MCF 10A (cell line): Measurements from ENCODE around the gene OR4D6. TPM values are rescaled to one million over a fixed set of nuclear protein-coding genes. Genes with fewer than 3 reads are reported as not detected.
A peak's percentile ranks its signal among the peaks of the same experiment; 100 is the strongest.

ENCODE experiments used
- BruUV-seq: library from RNA; stranded (reverse); fragments of 400-500 nt; replicated peaks from 2 replicates; lab custom pipeline; 2021; lab: Mats Ljungman, UMichigan
- CTCF ChIA-PET: fragments of 300-600 bp; sonication (Branson Sonifier 250); formaldehyde crosslinking; extraction: SDS; loops from one replicate; lab custom pipeline; 2021; ENCODE audit warnings: antibody characterized with exemption, inconsistent platforms; lab: Yijun Ruan, JAX
- POLR2A ChIA-PET: fragments of 300-600, 350-650 bp; sonication (Branson Sonifier 250); formaldehyde crosslinking; extraction: SDS; loops from one replicate; lab custom pipeline; 2020; ENCODE audit warnings: antibody characterized with exemption, inconsistent platforms; lab: Yijun Ruan, JAX
- DNase-seq: peaks from one replicate; pipeline ENCODE4 v3.0.0-alpha.2; 2018; ENCODE audit not compliant: unreplicated experiment
- H3K27ac Mint-ChIP-seq: one replicate; pipeline ENCODE4 v1.8.0; 2022; ENCODE audit warnings: mild to moderate bottlenecking, low read depth, mixed read lengths; ENCODE audit not compliant: unreplicated experiment
- H3K27me3 Mint-ChIP-seq: one replicate; pipeline ENCODE4 v1.8.0; 2022; ENCODE audit warnings: mixed read lengths; ENCODE audit not compliant: insufficient read depth, unreplicated experiment
- H3K36me3 Mint-ChIP-seq: one replicate; pipeline ENCODE4 v1.8.0; 2022; ENCODE audit warnings: mild to moderate bottlenecking, moderate library complexity, mixed read lengths; ENCODE audit not compliant: insufficient read depth, unreplicated experiment
- H3K4me1 Mint-ChIP-seq: one replicate; pipeline ENCODE4 v1.8.0; 2022; ENCODE audit warnings: mixed read lengths; ENCODE audit not compliant: insufficient read depth, unreplicated experiment
- H3K4me3 Mint-ChIP-seq: one replicate; pipeline ENCODE4 v1.8.0; 2022; ENCODE audit warnings: mild to moderate bottlenecking, moderate library complexity, mixed read lengths; ENCODE audit not compliant: unreplicated experiment
- H3K9me3 Mint-ChIP-seq: one replicate; pipeline ENCODE4 v1.8.0; 2022; ENCODE audit warnings: mixed read lengths; ENCODE audit not compliant: unreplicated experiment
- intact Hi-C: fragments of 100-400 bp; cut with micrococcal nuclease; formaldehyde crosslinking; loops from 2 replicates; pipeline ENCODE4 v1.14.1; 2022
- total RNA-seq: library from RNA; stranded (reverse); gene quantifications from 2 replicates; pipeline ENCODE4 v1.2.3, GENCODE V29; 2022
- TF ChIP-seq, protein P1 (sequence below): fragments of 200-600 bp; IDR thresholded peaks from one replicate; pipeline ENCODE4 v1.8.0; 2022; ENCODE audit warnings: antibody characterized with exemption, mild to moderate bottlenecking; ENCODE audit not compliant: unreplicated experiment

OR4D6 gene
- total RNA-seq, 1 experiment from 2014 or later, result not detected

DNA sequence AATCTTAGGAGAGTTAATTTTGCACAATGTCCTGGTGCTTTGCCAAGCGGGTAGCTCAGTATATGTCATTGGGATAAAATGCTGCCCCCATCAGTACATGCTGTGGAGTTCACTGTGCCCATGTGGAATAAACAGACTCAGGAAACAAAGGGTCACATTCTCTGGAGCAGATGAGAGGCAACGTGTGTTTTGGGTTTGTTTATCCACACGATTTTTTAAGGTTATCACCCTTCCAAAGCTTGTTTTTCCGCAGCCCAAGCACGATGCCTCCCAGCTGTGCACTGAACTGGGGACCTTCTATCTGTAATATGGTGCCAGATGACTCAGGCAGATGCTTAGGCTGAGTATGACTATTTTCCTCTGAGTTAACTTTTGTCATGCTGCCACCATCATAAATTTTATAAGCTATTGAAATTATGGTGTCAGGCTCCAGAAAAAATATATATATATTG, 6.5 kb downstream of the OR4D6 start:
- Mint-ChIP-seq H3K36me3 (no peaks in the 10 kb centered on the region), H3K27ac (no peak overlapping the region), H3K9me3 (no peaks in the 10 kb centered on the region), H3K27me3 (no peaks in the 10 kb centered on the region), H3K4me3 (no peak overlapping the region), H3K4me1 (no peaks in the 10 kb centered on the region)
- ChIA-PET CTCF (interaction anchor here (0.5 kb wide), 1 partner anchor 634 kb away, joined by 3 read pairs; no protein-coding TSS in a partner anchor), POLR2A (no interaction called here)
- no TSS peak for BruUV-seq
- peak; percentile 17 for DNase-seq
- intact Hi-C loops, result no loop called here
- TF ChIP-seq, protein P1, sequence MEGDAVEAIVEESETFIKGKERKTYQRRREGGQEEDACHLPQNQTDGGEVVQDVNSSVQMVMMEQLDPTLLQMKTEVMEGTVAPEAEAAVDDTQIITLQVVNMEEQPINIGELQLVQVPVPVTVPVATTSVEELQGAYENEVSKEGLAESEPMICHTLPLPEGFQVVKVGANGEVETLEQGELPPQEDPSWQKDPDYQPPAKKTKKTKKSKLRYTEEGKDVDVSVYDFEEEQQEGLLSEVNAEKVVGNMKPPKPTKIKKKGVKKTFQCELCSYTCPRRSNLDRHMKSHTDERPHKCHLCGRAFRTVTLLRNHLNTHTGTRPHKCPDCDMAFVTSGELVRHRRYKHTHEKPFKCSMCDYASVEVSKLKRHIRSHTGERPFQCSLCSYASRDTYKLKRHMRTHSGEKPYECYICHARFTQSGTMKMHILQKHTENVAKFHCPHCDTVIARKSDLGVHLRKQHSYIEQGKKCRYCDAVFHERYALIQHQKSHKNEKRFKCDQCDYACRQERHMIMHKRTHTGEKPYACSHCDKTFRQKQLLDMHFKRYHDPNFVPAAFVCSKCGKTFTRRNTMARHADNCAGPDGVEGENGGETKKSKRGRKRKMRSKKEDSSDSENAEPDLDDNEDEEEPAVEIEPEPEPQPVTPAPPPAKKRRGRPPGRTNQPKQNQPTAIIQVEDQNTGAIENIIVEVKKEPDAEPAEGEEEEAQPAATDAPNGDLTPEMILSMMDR, result no peak

DNA sequence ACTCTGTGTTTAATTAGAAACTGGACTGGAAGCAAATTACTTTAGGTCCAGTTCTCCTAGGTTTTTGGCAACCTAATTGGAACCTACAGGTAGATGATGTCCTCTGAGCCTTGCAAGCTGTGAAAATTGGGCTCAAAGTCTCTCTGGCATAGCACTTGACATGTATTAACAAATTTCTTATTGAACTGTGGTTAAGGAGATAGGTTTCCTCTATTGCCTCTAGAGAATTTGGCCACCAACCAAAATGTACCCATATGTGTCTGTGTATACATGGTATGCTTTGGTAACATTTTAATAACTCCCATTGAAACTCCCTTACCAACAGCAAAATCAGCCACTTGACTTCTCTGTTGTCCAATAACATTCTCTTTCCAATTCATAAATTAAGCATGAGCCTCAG, 16.3 kb downstream of the OR4D6 start, which contains the start of gene OR4D10:
Gene OR4D10 (plus strand): TSS at position 301 of the 400 bp plus-strand sequence. CDS start 4,115 bp downstream, outside the sequence.
- BruUV-seq, result no TSS peak
- no peaks in the 10 kb centered on the region for H3K36me3 Mint-ChIP-seq

DNA sequence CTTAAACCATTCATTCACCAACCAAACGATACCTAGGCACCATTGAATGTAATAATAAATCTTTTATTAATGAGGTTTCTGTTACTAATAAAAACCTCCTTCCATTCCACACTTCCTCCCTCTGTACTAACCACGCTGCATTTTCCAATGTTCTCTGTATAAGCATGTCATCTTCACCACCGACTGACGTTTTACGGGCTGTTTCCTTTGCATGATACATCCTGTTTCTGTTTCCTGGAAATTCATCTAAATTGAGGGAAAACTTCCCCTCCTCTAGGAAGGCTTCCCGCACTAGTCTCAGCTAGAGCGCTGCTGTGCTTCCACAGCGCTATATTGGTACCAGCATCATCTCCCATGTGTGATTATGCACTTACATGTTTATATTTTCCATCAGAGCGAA, 18.4 kb downstream of the OR4D6 start:
- Mint-ChIP-seq H3K27me3 (peaks cover 41% of the 10 kb centered on the region), H3K36me3 (no peaks in the 10 kb centered on the region), H3K4me3 (no peak overlapping the region), H3K9me3 (no peaks in the 10 kb centered on the region), H3K4me1 (no peaks in the 10 kb centered on the region), H3K27ac (no peak overlapping the region)
- DNase-seq, result no peak
- BruUV-seq, result no TSS peak
- CTCF ChIA-PET, result no interaction called here
- TF ChIP-seq, protein P1, result no peak
- intact Hi-C loops, result no loop called here
- POLR2A ChIA-PET, result no interaction called here

More for the DNA sequence above, 16.3 kb downstream of the OR4D6 start, which contains the start of gene OR4D10:
- Mint-ChIP-seq H3K4me3 (no peak within 1 kb of the TSS), H3K4me1 (no peaks in the 10 kb centered on the region), H3K27me3 (peaks cover 27% of the 10 kb centered on the region), H3K9me3 (no peaks in the 10 kb centered on the region), H3K27ac (no peak within 1 kb of the TSS)
- TF ChIP-seq, protein P1, result no peak
- no peak for DNase-seq
- ChIA-PET POLR2A (no interaction called here), CTCF (interaction anchor here (0.7 kb wide), 1 partner anchor 74 kb away, joined by 3 read pairs; no protein-coding TSS in a partner anchor)
- intact Hi-C loops, result no loop called here

DNA sequence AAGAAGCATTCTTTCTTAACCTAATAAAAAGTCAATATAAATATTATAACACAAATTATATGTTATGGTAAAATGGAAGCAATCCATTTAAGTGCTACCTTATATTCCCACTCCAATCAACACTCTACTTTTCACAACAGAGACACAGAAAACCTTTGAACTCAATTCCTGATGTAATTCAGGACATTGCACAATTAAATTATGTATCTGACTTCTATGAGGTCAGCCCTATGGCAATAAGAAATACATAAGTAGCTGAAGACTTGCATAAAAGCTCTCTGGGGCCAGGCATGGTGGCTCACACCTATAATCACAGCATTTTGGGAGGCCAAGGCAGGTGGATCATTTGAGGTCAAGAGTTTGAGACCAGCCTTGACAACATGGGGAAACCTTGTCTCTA, 23.1 kb downstream of the OR4D6 start:
- Mint-ChIP-seq H3K9me3 (no peaks in the 10 kb centered on the region), H3K4me1 (no peaks in the 10 kb centered on the region), H3K27ac (no peak overlapping the region), H3K4me3 (no peak overlapping the region), H3K36me3 (no peaks in the 10 kb centered on the region), H3K27me3 (peaks cover 43% of the 10 kb centered on the region)
- DNase-seq, result no peak
- no TSS peak for BruUV-seq
- intact Hi-C loops, result no loop called here
- ChIA-PET CTCF (interaction anchor here (0.6 kb wide), 1 partner anchor 34 kb away, joined by 3 read pairs; no protein-coding TSS in a partner anchor), POLR2A (no interaction called here)
- TF ChIP-seq, protein P1, result no peak
